ENCODE measurements around the gene HS6ST2.

Gene HS6ST2

DNA sequence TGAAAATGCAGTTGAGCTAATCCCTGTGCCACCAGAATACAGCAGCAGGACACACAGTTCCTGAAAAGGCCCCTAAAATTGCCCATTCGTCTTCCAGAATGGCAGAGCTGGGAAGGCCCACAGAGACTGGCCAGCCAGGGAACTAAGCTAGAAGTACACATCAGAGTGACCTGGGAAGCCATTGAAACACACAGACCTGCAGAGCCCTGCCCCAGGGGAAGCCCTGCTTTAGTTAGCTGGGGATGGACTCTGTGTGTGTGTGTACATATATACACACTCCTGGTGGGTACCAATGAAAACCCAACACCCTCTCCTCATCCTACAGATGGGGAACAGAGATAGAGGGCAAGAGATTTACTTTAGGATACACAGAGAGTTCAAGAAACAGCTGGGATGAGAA lies 227.7 kb downstream of the HS6ST2 start:
- no peak for DNase-seq (ENCODE audit: extremely low read depth, low read depth)
- TF ChIP-seq CTCF (IDR thresholded peaks at IDR 0.05; ENCODE audit: low read depth, low read length): no peak

DNA sequence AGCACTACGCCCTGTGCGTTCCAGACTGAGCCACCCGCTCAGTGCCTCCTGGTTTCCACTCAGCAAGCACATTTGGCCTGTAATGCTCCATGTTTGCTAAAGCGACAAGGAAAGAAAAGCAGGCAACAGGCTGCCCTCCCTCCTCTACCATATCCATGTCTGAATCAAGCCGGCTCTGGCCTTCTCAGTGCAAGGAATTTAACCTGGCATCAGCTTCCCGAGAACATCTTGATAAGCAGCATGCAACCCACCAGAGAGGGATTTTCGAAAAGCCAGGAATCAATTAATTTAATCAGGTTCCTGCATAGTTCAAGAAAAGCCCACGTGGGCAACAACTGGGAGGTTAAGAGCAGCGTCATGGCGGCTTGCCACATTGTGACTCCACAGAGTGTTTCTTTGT lies 228.2 kb downstream of the HS6ST2 start:
- TF ChIP-seq CTCF (IDR thresholded peaks at IDR 0.05; ENCODE audit: low read depth, low read length): no peak
- no peak for DNase-seq (ENCODE audit: extremely low read depth, low read depth)

DNA sequence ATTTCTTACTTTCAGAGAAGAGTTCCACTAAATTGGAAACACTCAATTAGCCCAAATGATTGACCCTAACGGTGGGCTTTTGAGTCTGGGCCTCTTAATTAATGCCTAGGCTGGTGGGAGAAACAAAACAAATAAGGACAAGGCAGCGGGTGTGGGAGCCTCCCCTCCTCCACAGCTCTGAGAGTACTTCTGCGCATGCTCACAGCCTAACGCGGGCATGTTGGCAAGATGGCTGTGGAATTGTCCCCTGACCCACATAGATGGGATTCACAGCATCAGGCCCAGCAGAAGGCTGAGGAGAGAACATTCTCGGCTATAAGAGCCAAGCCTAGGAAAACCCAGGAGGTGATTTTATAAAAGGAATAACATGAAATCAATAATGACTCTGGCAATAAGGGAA lies 230.1 kb downstream of the HS6ST2 start:
- no peak for TF ChIP-seq CTCF (IDR thresholded peaks at IDR 0.05; ENCODE audit: low read depth, low read length)
- DNase-seq (ENCODE audit: extremely low read depth, low read depth): no peak

- no peak for DNase-seq (ENCODE audit: extremely low read depth, low read depth)
- TF ChIP-seq CTCF (IDR thresholded peaks at IDR 0.05; ENCODE audit: low read depth, low read length): no peak
Measured at GRCh38 chrX:132718431-132718958, 239.9 kb downstream of the HS6ST2 start.

DNA sequence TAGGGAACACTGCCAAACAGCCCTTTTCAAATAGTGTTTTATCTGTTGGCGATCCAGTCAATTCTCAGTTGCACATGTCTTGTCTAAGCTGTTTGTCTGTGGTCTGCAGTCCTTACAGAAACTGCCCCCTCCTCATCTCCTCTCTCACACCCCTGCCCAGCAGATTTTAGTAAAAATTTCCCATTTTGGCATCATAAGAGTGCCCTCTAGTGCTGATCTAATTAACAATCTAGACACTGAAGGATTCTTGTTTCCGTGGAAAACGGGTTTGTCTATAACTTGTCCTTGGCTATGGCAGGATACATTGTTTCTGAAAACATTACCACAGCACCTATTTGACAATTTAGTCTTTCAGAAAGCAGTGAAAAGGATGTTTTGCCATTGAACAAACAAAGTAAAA lies 242.4 kb downstream of the HS6ST2 start:
- peak; percentile 18 for TF ChIP-seq CTCF (IDR thresholded peaks at IDR 0.05; ENCODE audit: low read depth, low read length)
- DNase-seq (ENCODE audit: extremely low read depth, low read depth): no peak

DNA sequence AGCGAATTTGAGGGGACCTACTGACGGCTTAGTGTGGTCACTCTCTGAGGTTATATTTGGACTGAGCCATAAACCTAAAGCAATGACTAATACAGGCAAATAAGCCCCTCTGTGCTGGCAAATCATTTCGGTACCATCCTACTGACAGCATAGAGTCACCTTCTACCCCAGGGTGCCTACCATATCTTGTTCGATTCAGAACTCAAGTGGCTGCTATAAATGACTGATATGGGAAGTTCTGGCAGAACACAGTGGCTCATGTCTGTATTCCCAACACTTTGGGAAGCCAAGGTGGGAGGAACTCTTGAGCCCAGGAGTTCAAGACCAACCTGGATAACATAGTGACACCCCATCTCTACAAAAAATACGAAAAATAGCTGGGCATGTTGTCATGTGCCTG lies 243.5 kb downstream of the HS6ST2 start:
- no peak for DNase-seq (ENCODE audit: extremely low read depth, low read depth)
- TF ChIP-seq CTCF (IDR thresholded peaks at IDR 0.05; ENCODE audit: low read depth, low read length): no peak

- DNase-seq (ENCODE audit: extremely low read depth, low read depth): no peak
- no peak for TF ChIP-seq CTCF (IDR thresholded peaks at IDR 0.05; ENCODE audit: low read depth, low read length)
Measured at GRCh38 chrX:132712350-132712749, 246.1 kb downstream of the HS6ST2 start.

Data from AG09319 (cell line).